Mucosa of stomach (tissue), 1 donor: ENCODE data around the gene PSMC3IP.
A peak's percentile ranks its signal among the peaks of the same experiment; 100 is the strongest.
"Not testable (repeated sequence)": the region's sequence is repeated elsewhere in the genome, so short reads cannot be mapped to it uniquely, and the experiment has no call there.

Source experiments
- H3K27me3 ChIP-seq: one replicate; pipeline ENCODE4 v1.7.0; 2013; ENCODE audit warnings: mild to moderate bottlenecking, low read length; ENCODE audit not compliant: control insufficient read depth, insufficient read depth
- H3K36me3 ChIP-seq: one replicate; pipeline ENCODE4 v1.7.0; 2013; ENCODE audit warnings: low read length; ENCODE audit not compliant: control insufficient read depth, insufficient read depth
- H3K4me1 ChIP-seq: one replicate; pipeline ENCODE4 v1.7.0; 2013; ENCODE audit warnings: mild to moderate bottlenecking, low read length; ENCODE audit not compliant: control insufficient read depth, insufficient read depth
- H3K4me3 ChIP-seq: one replicate; pipeline ENCODE4 v1.7.0; 2013; ENCODE audit warnings: low read length
- H3K9ac ChIP-seq: one replicate; pipeline ENCODE4 v1.7.0; 2013; ENCODE audit warnings: mild to moderate bottlenecking, low read length, moderate library complexity
- H3K9me3 ChIP-seq: one replicate; pipeline ENCODE4 v1.7.0; 2013; ENCODE audit warnings: mild to moderate bottlenecking, low read length, moderate library complexity; ENCODE audit not compliant: control insufficient read depth
- donor health status: Pancreatic carcinoma.

The PSMC3IP gene

DNA sequence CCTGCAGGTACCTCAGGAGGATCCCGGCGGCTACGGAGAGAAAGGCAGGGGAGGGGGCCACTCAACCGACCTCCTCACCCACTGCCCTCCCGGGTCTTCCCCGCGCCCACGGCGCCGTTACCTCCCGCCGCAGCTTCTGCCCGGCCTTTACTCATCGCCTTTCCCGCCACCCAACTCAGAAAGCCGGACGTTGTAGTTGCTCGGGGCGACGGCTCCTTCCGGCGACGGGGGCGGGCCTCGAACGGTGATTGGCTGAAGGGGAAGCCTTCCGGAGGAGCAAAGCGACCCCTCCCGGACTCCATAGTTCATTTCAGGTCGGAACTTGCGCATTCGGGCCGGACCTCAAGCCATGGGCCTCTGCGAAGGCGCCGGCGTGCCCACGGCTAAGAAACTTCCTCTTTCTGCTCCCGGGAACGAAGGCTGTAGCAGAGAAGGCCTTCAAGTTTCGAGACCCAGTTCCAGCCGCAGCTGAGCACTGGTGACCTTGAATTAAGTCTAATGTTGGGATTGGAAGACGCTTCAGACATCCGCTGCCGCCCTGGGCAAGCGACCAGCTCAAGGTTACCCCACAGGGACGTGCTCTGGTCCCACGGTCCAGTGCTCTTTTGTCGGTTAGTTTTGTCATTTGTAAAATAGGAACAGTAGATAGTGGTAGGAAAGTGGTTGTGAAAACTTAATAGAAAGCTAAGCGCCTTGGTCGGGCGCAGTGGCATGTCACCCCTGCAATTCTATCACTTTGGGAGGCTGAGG lies at the start of gene PSMC3IP:
Gene PSMC3IP, minus strand, starts transcription at position 198 of the 750 bp plus-strand sequence. Its CDS starts 43 bp downstream, at position 155.
- H3K4me3 ChIP-seq = peak within 1 kb of the TSS; percentile 26
- H3K9ac ChIP-seq = peak within 1 kb of the TSS; percentile 60
- peaks cover 16% of the 10 kb centered on the region for H3K36me3 ChIP-seq
- no peaks in the 10 kb centered on the region for H3K27me3 ChIP-seq
- no peaks in the 10 kb centered on the region for H3K9me3 ChIP-seq
- H3K4me1 ChIP-seq = peaks cover 13% of the 10 kb centered on the region

GRCh38 chr17:42623732-42624596 lies 46.4 kb upstream of the PSMC3IP start:
- Histone ChIP-seq H3K4me1 (peaks cover 42% of the 10 kb centered on the region), H3K9ac (no peak overlapping the region), H3K4me3 (no peak overlapping the region)

DNA sequence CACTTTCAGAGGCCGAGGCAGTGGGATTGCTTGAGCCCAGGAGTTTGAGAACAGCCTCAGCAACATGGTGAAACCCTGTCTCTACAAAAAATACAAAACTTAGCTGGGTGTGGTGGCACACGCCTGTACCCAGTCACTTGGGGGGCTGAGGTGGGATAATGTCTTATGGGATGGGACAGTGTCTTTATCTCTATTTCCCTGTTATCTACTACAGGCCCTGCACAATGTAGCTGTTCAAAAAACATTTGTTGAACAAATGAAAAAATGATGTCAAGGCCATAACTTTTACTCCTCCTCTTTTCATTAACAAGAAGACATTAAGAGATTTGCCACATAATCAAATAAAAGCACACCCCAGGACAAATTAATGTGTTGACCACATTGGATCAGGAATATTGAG lies 45.7 kb upstream of the PSMC3IP start:
- Histone ChIP-seq H3K36me3 (no peaks in the 10 kb centered on the region), H3K9me3 (no peaks in the 10 kb centered on the region), H3K27me3 (no peaks in the 10 kb centered on the region), H3K4me1 (peaks cover 46% of the 10 kb centered on the region), H3K9ac (no peak overlapping the region), H3K4me3 (no peak overlapping the region)

More at GRCh38 chr17:42623732-42624596, 46.4 kb upstream of the PSMC3IP start:
- Histone ChIP-seq H3K9me3 (no peaks in the 10 kb centered on the region), H3K36me3 (no peaks in the 10 kb centered on the region), H3K27me3 (no peaks in the 10 kb centered on the region)

DNA sequence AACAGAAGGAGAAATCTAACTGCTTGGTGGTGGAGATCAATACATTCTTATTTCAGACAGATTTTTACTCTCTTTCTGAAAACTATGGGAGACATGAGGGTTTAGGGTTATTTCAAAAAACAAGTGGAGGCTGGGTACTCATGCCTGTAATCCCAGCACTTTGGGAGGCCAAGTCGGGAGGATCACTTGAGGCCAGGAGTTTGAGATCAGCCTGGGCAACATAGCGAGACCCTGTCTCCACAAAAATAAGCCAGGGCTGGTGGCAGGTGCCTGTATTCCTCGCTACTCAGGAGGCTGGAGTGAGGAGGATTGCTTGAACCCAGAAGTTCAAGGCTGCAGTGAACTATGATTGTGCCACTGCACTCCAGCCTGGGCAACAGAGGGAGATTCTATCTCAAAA lies 44.5 kb upstream of the PSMC3IP start:
- H3K4me1 ChIP-seq = peaks cover 45% of the 10 kb centered on the region
- H3K9ac ChIP-seq, H3K27me3 ChIP-seq, H3K4me3 ChIP-seq, H3K9me3 ChIP-seq, H3K36me3 ChIP-seq: not testable (repeated sequence)

DNA sequence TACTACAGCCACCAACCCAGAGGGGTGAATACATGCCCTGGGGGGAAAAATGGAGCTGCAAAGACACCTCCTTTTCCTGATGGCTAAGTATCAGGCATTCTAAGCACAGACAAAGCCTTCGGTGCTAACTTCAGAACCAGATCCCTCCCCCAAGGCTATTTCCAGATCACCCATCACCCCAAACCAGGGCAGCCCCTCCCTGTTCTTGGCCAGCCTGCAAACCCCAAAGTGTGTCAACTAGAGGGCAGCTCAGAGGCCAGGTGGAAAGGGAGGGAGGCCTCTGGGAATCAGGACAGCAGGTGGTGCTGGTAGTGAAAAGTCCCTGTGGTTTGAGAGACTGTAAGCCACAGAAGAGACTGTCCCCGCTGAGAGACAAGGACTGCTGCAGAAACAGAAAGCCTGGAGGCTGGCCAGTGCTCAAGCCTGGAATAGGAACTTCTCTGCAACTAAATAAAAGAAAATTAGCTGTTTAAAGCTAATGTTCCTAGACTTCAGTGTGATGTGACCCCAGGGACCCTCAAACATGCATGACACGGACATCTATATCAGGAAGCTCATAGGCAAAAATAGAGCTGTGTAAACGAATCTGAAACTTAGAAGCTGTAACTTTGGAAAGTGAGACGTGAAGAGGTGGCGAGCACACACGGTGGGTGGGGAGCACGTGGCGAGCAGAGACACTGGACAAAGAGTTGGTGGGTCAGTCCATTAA lies 41.1 kb upstream of the PSMC3IP start:
- Histone ChIP-seq H3K4me3 (no peak overlapping the region), H3K27me3 (no peaks in the 10 kb centered on the region), H3K9me3 (no peaks in the 10 kb centered on the region), H3K36me3 (peaks cover 9% of the 10 kb centered on the region), H3K4me1 (peaks cover 30% of the 10 kb centered on the region), H3K9ac (peak overlapping the region; percentile 2)

GRCh38 chr17:42617956-42618431 lies 40.5 kb upstream of the PSMC3IP start:
- no peak overlapping the region for H3K4me3 ChIP-seq
- no peaks in the 10 kb centered on the region for H3K9me3 ChIP-seq
- peaks cover 26% of the 10 kb centered on the region for H3K4me1 ChIP-seq
- no peaks in the 10 kb centered on the region for H3K27me3 ChIP-seq
- H3K36me3 ChIP-seq = peaks cover 9% of the 10 kb centered on the region
- H3K9ac ChIP-seq = no peak overlapping the region

GRCh38 chr17:42613699-42614295 lies 36.3 kb upstream of the PSMC3IP start:
- Histone ChIP-seq H3K4me3 (no peak overlapping the region), H3K27me3 (no peaks in the 10 kb centered on the region), H3K36me3 (peaks cover 9% of the 10 kb centered on the region), H3K9me3 (no peaks in the 10 kb centered on the region), H3K4me1 (peaks cover 14% of the 10 kb centered on the region), H3K9ac (no peak overlapping the region)

DNA sequence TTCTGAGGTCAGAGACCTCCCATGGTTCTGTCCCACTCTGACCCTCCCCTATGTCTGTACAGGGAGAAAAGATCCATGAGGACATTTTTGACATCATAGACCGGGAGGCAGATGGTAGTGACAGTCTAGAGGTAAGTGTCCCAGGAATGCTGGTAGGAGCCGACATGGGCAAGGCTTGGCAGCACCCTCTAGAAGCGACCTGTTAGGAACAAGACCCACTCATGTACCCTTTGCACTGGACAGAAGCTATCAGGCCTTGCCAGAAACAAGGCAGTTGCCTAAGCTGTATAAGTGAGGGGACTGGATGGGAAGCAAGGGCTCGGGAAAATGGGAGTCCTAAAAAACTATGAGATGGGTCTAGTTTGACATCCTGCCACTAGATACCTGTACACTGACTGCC lies 34.5 kb upstream of the PSMC3IP start:
- no peak overlapping the region for H3K4me3 ChIP-seq
- no peak overlapping the region for H3K9ac ChIP-seq
- H3K9me3 ChIP-seq = no peaks in the 10 kb centered on the region
- H3K27me3 ChIP-seq = no peaks in the 10 kb centered on the region
- peaks cover 5% of the 10 kb centered on the region for H3K4me1 ChIP-seq
- peaks cover 9% of the 10 kb centered on the region for H3K36me3 ChIP-seq

GRCh38 chr17:42609814-42610801 lies 32.6 kb upstream of the PSMC3IP start:
- H3K36me3 ChIP-seq, H3K27me3 ChIP-seq, H3K9me3 ChIP-seq, H3K4me1 ChIP-seq: not testable (repeated sequence)
- H3K4me3 ChIP-seq = peak overlapping the region; percentile 23
- peak overlapping the region; percentile 64 for H3K9ac ChIP-seq

DNA sequence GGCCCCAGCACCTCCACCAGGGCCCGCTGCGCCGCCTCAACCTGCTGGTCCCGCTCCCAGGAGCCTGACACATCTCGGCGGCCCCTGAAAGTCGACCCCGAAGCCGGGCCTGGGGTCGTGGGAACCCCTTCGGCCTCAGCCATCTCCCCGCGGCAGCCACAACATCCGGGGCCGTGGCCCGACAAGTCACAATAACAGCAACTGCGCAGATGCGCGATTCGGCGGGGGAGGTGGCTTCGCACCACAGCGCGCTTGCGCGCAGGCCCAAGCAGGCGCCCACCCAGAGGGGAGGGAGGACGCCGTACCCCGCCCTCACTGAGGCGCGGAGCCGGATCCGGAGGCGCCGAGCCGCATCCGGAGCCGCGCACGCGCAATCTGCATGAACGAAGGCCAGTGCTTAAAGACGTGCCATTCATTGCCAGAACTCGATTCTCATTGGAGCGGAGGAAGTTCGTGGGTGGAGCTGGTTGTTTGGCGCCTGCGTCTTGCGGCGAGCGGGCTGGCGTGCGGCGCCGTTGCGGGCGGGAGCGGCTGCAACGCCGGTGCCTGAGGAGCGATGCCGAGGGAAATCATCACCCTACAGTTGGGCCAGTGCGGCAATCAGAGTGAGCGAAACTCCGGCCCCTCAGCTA lies 31.8 kb upstream of the PSMC3IP start, which contains the start of the genes RETREG3 and TUBG1:
Gene RETREG3, minus strand, starts transcription at position 193 of the 632 bp plus-strand sequence. Its CDS starts 50 bp downstream, at position 143.
Gene TUBG1, plus strand, starts transcription at position 502 of the 632 bp plus-strand sequence. Its CDS starts 55 bp downstream, at position 557.
- H3K9ac ChIP-seq = peak within 1 kb of the TSS; percentile 94
- peak within 1 kb of the TSS; percentile 88 for H3K4me3 ChIP-seq
- no peaks in the 10 kb centered on the region for H3K27me3 ChIP-seq
- peaks cover 5% of the 10 kb centered on the region for H3K4me1 ChIP-seq
- H3K9me3 ChIP-seq = no peaks in the 10 kb centered on the region
- H3K36me3 ChIP-seq = no peaks in the 10 kb centered on the region
